CD4-positive, alpha-beta T cell (primary cell): ENCODE data around the gene TNFRSF17. TPM values are rescaled to one million over a fixed set of nuclear protein-coding genes. Genes with fewer than 3 reads are reported as not detected.

Experiments
- ATAC-seq: fragments of 200-7000 bp; cut with Tn5 transposase; one replicate; pipeline ENCODE4 v1.10.0; 2022; ENCODE audit warnings: mild to moderate bottlenecking; ENCODE audit not compliant: poor library complexity
- CTCF ChIA-PET: fragments of 350-600 bp; sonication (Branson Sonifier 250); formaldehyde crosslinking; loops from one replicate; lab custom pipeline; 2021; ENCODE audit warnings: antibody characterized with exemption, inconsistent platforms; lab: Charles Lee
- POLR2A ChIA-PET: fragments of 350-600 bp; sonication (Branson Sonifier 250); formaldehyde crosslinking; loops from one replicate; lab custom pipeline; 2021; ENCODE audit warnings: antibody characterized with exemption, inconsistent platforms; lab: Charles Lee
- DNase-seq, 14 experiments: peaks; one replicate each; pipeline ENCODE4 v3.0.0-alpha.2; 2013 to 2020; ENCODE audit warnings: mixed read lengths in 2 of 14
- H3K27ac ChIP-seq, 2 donors: one replicate each; pipeline versions ENCODE4 v1.5.1 to v1.7.0; 2013; ENCODE audit warnings: low read length in 2 of 2, low read depth in 1 of 2, mild to moderate bottlenecking in 1 of 2
- H3K27me3 ChIP-seq, 2 experiments: 1 replicate in 1 of 2; 2 replicates in 1 of 2; pipeline versions ENCODE4 v1.6.1 to v1.7.0; 2013; ENCODE audit warnings: low read length in 2 of 2, control low read depth in 1 of 2, mild to moderate bottlenecking in 1 of 2, moderate library complexity in 1 of 2; ENCODE audit not compliant: insufficient read depth in 2 of 2, control insufficient read depth in 1 of 2
- H3K36me3 ChIP-seq: one replicate; pipeline ENCODE4 v1.6.1; 2013; ENCODE audit warnings: low read length, control low read depth; ENCODE audit not compliant: insufficient read depth
- H3K4me1 ChIP-seq: one replicate; pipeline ENCODE4 v1.6.1; 2013; ENCODE audit warnings: low read length, control low read depth; ENCODE audit not compliant: insufficient read depth
- H3K4me3 ChIP-seq: one replicate; pipeline ENCODE4 v1.5.1; 2013; ENCODE audit warnings: mild to moderate bottlenecking, low read length, moderate library complexity
- H3K9me3 ChIP-seq, 2 experiments: 1 replicate in 1 of 2; 2 replicates in 1 of 2; pipeline versions ENCODE4 v1.6.1 to v1.7.0; 2013; ENCODE audit warnings: low read length in 2 of 2, mild to moderate bottlenecking in 2 of 2, control low read depth in 1 of 2, moderate library complexity in 1 of 2; ENCODE audit not compliant: control insufficient read depth in 1 of 2, insufficient read depth in 1 of 2
- H3K27ac Mint-ChIP-seq: one replicate; pipeline ENCODE4 v1.8.0; 2020; ENCODE audit warnings: mixed read lengths
- H3K27me3 Mint-ChIP-seq: one replicate; pipeline ENCODE4 v1.8.0; 2021; ENCODE audit warnings: mixed read lengths
- H3K36me3 Mint-ChIP-seq: one replicate; pipeline ENCODE4 v1.8.0; 2021; ENCODE audit warnings: low read depth, mixed read lengths
- H3K4me1 Mint-ChIP-seq: one replicate; pipeline ENCODE4 v1.8.0; 2021; ENCODE audit warnings: low read depth, mixed read lengths
- H3K4me3 Mint-ChIP-seq: one replicate; pipeline ENCODE4 v1.8.0; 2020; ENCODE audit warnings: mild to moderate bottlenecking, mixed read lengths
- H3K9me3 Mint-ChIP-seq: one replicate; pipeline ENCODE4 v1.8.0; 2020; ENCODE audit warnings: mixed read lengths
- CTCF ChIP-seq: fragments of 200-600 bp; IDR thresholded peaks from one replicate; pipeline ENCODE4 v1.8.0; 2022; ENCODE audit warnings: antibody characterized with exemption, mild to moderate bottlenecking
- intact Hi-C, 2 experiments: fragments of 100-400 bp; cut with DNase I in 1 of 2; cut with micrococcal nuclease in 1 of 2; formaldehyde crosslinking; loops; one replicate each; pipeline versions ENCODE4 v1.15.1 to v1.9.0; 2023 to 2025; cut with DNase I, micrococcal nuclease
- total RNA-seq, 174 experiments: library from RNA in 2 of 174; stranded (reverse) in 2 of 174; gene quantifications; one replicate each; pipeline ENCODE4 v1.2.3 and lab custom pipeline; 2021 to 2026

Gene TNFRSF17
- total RNA-seq, 2 experiments from 2014 or later: not detected

DNA sequence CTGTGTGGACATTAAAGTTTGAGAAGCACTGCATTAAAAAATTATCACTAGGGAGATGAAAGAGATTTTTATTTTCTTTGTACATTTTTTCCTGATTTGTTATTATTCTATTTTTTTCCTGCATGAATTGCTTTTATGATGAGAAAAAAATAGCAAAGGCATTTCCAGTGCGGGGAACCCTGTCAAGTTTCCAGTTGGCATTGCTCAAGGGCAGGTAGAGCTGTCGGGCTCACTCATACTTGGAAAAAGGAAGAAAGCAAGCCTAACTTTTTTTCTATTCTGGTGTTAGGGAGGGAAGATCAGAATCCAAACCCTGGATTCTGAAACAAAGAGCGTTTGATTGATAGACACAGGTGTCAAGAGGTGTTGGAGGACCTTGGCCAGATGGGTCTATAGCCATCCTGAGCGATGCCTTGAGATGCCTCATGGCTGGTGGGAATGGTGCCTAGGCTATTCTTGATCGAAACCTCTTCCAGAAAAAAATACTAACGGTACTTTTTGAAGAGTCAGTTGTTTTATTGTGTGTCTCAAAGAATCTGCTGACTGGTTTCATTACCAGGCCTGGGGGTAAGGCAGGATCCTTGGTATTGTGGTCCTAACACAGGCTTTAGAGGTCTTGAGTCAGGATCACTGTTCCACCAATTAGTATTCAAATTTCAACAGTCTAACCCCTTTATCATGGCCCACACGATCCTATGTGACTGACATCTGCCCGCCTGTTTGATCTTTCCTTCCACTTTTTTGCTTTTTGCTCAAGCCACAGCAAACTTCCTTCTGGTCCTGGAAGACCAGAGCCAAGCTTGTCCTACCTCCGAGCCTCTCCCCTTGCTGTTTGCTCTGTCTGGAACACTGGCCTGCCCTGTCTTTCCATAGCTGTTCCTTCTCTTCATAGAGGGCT lies 31.7 kb downstream of the TNFRSF17 start:
- no peak for TF ChIP-seq CTCF
- H3K36me3 ChIP-seq: peaks cover 6% of the 10 kb centered on the region
- H3K36me3 Mint-ChIP-seq: peaks cover 17% of the 10 kb centered on the region
- CTCF ChIA-PET: no interaction called here
- H3K27ac ChIP-seq: no peak overlapping the region
- no peaks in the 10 kb centered on the region for H3K9me3 Mint-ChIP-seq
- H3K4me3 ChIP-seq: no peak overlapping the region
- peaks cover 20% of the 10 kb centered on the region for H3K4me1 Mint-ChIP-seq
- H3K9me3 ChIP-seq: no peaks in the 10 kb centered on the region
- ATAC-seq (no peak), DNase-seq (no peak)
- intact Hi-C loops: no loop called here
- no peak overlapping the region for H3K27ac Mint-ChIP-seq
- POLR2A ChIA-PET: no interaction called here
- no peak overlapping the region for H3K4me3 Mint-ChIP-seq
- no peaks in the 10 kb centered on the region for H3K4me1 ChIP-seq
- H3K27me3 Mint-ChIP-seq: no peaks in the 10 kb centered on the region
- H3K27me3 ChIP-seq: no peaks in the 10 kb centered on the region

- ATAC-seq (no peak), DNase-seq (no peak)
- intact Hi-C loops: no loop called here
- Histone ChIP-seq H3K9me3 (no peaks in the 10 kb centered on the region), H3K36me3 (peaks cover 6% of the 10 kb centered on the region), H3K27ac (no peak overlapping the region), H3K4me3 (no peak overlapping the region), H3K27me3 (no peaks in the 10 kb centered on the region), H3K4me1 (no peaks in the 10 kb centered on the region)
- POLR2A ChIA-PET: no interaction called here
- TF ChIP-seq CTCF: no peak
- H3K27ac Mint-ChIP-seq: no peak overlapping the region
- peaks cover 25% of the 10 kb centered on the region for H3K36me3 Mint-ChIP-seq
- no peaks in the 10 kb centered on the region for H3K27me3 Mint-ChIP-seq
- H3K9me3 Mint-ChIP-seq: no peaks in the 10 kb centered on the region
- H3K4me3 Mint-ChIP-seq: no peak overlapping the region
- CTCF ChIA-PET: no interaction called here
- peaks cover 20% of the 10 kb centered on the region for H3K4me1 Mint-ChIP-seq
Measured at GRCh38 chr16:12000032-12000431, 35.0 kb downstream of the TNFRSF17 start.

DNA sequence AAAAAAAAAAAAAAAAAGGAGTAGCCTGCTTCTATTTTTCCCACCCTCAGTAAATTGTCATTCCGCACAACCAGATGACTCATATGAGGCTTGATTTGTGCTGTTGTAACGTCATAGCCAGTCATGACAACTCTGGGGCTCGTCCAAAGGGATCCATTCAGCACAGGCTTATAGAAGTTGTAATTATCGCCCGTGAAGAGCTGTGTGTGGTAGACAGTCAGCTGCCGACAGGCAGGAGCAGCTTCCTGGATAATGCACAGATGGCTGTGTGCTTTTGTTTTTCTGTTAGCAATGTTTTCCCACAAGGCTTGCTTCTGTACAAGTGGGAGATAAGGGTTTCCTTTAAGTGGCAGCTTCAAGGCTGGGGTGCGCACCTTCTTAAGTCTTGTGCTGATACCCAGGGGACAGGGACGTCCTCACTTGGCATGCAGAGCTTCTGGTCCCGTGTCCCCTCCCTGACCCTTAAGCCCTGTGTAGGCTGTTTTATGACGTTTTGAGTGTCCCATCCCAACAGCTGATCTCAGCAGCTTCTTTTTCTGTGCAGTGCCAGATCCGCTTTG lies 37.5 kb downstream of the TNFRSF17 start:
- Mint-ChIP-seq H3K36me3 (peaks cover 30% of the 10 kb centered on the region), H3K27me3 (no peaks in the 10 kb centered on the region), H3K9me3 (no peaks in the 10 kb centered on the region), H3K4me3 (no peak overlapping the region), H3K27ac (no peak overlapping the region), H3K4me1 (peaks cover 20% of the 10 kb centered on the region)
- H3K9me3 ChIP-seq: no peaks in the 10 kb centered on the region
- no peaks in the 10 kb centered on the region for H3K4me1 ChIP-seq
- no peak for TF ChIP-seq CTCF
- H3K36me3 ChIP-seq: peaks cover 6% of the 10 kb centered on the region
- ATAC-seq (no peak), DNase-seq (no peak)
- no peak overlapping the region for H3K27ac ChIP-seq
- no peak overlapping the region for H3K4me3 ChIP-seq
- intact Hi-C loops: no loop called here
- ChIA-PET CTCF (no interaction called here), POLR2A (no interaction called here)
- H3K27me3 ChIP-seq: no peaks in the 10 kb centered on the region
